Colonic mucosa (tissue), 4 donors: ENCODE data around the gene DPEP2. TPM values are rescaled to one million over a fixed set of nuclear protein-coding genes. Genes with fewer than 3 reads are reported as not detected.

Experiments
- DNase-seq: peaks from one replicate; pipeline ENCODE4 v3.0.0-alpha.2; 2020
- H3K27ac ChIP-seq: fragments of 200-600 bp; one replicate; pipeline ENCODE4 v1.8.0; 2021
- H3K27me3 ChIP-seq: fragments of 200-600 bp; one replicate; pipeline ENCODE4 v1.8.0; 2021
- H3K36me3 ChIP-seq: fragments of 200-600 bp; one replicate; pipeline ENCODE4 v1.8.0; 2021
- H3K4me1 ChIP-seq: fragments of 200-600 bp; one replicate; pipeline ENCODE4 v1.8.0; 2021; ENCODE audit warnings: mild to moderate bottlenecking
- H3K4me3 ChIP-seq: fragments of 200-600 bp; one replicate; pipeline ENCODE4 v1.8.0; 2021
- H3K9ac ChIP-seq, 2 donors: one replicate each; pipeline ENCODE4 v1.7.0; 2013; ENCODE audit warnings: control low read depth in 2 of 2, low read depth in 2 of 2, low read length in 2 of 2
- H3K9me3 ChIP-seq: fragments of 200-600 bp; one replicate; pipeline ENCODE4 v1.8.0; 2021
- intact Hi-C: fragments of 100-400 bp; cut with DNase I; formaldehyde crosslinking; loops from one replicate; pipeline ENCODE4 v1.14.1; 2022
- total RNA-seq, 2 donors: library from RNA; stranded (reverse); fragmentation: NEBNext Ultra II Directional in 1 of 2; extraction: Animal tissue kit (Norgen Biotek cat#: 25700) in 1 of 2; gene quantifications; one replicate each; pipeline ENCODE4 v1.2.1, GENCODE V29; 2021
- TF ChIP-seq, protein P1 (sequence below): fragments of 200-600 bp; IDR thresholded peaks from one replicate; pipeline ENCODE4 v1.8.0; 2022; ENCODE audit warnings: antibody characterized with exemption, mild to moderate bottlenecking
- donor health status: healthy.
- donor health status: DM: no; HTN: no; CAD: no.
- donor health status: DM: no; HTN: no; CAD: no.

DPEP2 gene
- total RNA-seq, 2 donors from 2014 or later: 0.88 to 0.96 TPM

DNA sequence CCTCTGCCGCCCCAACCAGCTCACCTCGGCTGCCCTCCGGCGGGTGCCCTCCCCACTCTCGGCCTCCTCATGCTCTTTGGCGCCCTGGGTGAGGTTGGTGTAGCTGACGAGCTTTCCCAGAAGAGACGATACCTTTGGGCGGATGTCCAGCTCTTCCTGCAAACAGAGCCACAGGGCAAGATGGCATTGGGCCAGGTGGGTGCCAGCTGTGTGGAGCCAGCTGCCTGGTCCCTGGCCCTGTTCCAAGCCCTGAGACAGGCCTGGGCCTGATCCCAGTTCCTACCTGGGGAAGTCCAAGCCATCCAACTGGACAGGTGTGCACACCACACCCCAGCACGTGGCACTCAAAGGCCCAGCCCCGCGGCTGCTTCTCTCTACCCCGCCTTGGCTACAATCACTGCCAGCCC is 37.7 kb downstream of the DPEP2 start:
- no peak overlapping the region for H3K9ac ChIP-seq

DNA sequence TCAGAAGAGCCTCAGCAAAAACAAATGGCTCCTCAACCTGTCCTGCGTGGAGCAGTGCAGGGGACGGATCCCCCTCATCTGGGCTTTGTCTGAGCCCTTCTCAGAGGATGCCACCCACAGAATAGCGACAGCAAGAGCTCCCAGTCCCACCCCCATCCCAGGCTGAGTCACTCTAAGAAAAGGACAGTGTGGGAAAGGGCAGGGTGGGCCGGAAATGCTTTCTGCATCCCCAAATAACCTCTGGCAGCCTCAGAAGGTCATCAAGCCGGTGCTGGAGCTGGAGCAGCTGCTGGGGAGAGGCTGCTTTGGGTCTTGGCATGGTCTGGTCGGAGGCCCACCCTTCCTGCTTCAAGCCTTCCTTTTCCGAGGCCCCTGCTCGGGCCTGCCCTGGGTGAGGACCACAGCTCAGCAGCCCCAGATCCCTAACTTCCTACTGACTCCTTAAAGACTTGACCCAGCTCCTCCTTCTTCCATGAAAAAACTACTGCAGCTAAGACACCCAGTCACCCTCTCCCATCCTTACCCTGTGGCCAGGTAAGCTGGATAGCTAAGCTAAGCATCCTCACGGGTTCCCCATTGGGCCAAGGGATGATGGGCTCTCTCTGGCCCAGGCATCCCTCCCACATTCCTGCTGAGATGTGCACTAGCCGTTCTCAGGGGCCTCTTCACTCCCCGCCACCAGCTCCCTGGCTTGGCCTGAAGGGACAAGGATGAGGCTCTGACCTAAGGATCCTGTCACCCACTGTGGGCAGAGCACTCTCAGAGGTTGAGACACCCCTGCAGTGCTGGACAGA is 39.6 kb downstream of the DPEP2 start:
- Histone ChIP-seq H3K36me3 (no peaks in the 10 kb centered on the region), H3K9ac (peak overlapping the region; percentile 12 to 59), H3K4me1 (no peaks in the 10 kb centered on the region), H3K27ac (no peak overlapping the region), H3K4me3 (no peak overlapping the region), H3K27me3 (no peaks in the 10 kb centered on the region), H3K9me3 (no peaks in the 10 kb centered on the region)
- no peak for DNase-seq
- intact Hi-C loops: no loop called here
- TF ChIP-seq, protein P1, sequence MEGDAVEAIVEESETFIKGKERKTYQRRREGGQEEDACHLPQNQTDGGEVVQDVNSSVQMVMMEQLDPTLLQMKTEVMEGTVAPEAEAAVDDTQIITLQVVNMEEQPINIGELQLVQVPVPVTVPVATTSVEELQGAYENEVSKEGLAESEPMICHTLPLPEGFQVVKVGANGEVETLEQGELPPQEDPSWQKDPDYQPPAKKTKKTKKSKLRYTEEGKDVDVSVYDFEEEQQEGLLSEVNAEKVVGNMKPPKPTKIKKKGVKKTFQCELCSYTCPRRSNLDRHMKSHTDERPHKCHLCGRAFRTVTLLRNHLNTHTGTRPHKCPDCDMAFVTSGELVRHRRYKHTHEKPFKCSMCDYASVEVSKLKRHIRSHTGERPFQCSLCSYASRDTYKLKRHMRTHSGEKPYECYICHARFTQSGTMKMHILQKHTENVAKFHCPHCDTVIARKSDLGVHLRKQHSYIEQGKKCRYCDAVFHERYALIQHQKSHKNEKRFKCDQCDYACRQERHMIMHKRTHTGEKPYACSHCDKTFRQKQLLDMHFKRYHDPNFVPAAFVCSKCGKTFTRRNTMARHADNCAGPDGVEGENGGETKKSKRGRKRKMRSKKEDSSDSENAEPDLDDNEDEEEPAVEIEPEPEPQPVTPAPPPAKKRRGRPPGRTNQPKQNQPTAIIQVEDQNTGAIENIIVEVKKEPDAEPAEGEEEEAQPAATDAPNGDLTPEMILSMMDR: no peak

More for the DNA sequence above, 37.7 kb downstream of the DPEP2 start:
- TF ChIP-seq, protein P1: no peak
- no peaks in the 10 kb centered on the region for H3K9me3 ChIP-seq
- no peaks in the 10 kb centered on the region for H3K36me3 ChIP-seq
- H3K27me3 ChIP-seq: no peaks in the 10 kb centered on the region
- DNase-seq: peak; percentile 89
- no peak overlapping the region for H3K27ac ChIP-seq
- H3K4me1 ChIP-seq: peaks cover 2% of the 10 kb centered on the region
- H3K4me3 ChIP-seq: no peak overlapping the region
- intact Hi-C loops: no loop called here

DNA sequence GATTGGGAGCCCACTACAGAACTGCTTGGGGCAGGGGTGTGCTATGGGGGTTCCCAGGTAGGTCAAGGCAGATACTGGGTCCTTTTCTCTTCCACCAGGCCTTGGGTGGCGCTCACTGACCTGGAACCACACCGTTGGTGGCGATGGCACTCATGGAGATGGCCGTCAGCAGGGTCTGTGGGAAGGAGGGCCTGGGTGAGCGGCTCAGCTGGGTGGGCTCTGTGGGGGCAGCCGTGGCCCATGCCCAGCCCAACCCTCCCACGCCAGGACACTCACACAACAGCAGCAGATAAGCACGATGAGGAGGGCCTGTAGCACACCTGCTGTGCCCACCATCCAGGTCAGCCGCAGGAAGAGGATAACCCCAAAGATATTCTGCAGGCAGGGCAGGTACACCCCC is 41.7 kb downstream of the DPEP2 start:
- no peaks in the 10 kb centered on the region for H3K36me3 ChIP-seq
- TF ChIP-seq, protein P1: no peak
- no peaks in the 10 kb centered on the region for H3K27me3 ChIP-seq
- H3K4me3 ChIP-seq: no peak overlapping the region
- intact Hi-C loops: no loop called here
- H3K9ac ChIP-seq: no peak overlapping the region
- DNase-seq: no peak
- H3K9me3 ChIP-seq: no peaks in the 10 kb centered on the region
- H3K4me1 ChIP-seq: no peaks in the 10 kb centered on the region
- H3K27ac ChIP-seq: no peak overlapping the region

DNA sequence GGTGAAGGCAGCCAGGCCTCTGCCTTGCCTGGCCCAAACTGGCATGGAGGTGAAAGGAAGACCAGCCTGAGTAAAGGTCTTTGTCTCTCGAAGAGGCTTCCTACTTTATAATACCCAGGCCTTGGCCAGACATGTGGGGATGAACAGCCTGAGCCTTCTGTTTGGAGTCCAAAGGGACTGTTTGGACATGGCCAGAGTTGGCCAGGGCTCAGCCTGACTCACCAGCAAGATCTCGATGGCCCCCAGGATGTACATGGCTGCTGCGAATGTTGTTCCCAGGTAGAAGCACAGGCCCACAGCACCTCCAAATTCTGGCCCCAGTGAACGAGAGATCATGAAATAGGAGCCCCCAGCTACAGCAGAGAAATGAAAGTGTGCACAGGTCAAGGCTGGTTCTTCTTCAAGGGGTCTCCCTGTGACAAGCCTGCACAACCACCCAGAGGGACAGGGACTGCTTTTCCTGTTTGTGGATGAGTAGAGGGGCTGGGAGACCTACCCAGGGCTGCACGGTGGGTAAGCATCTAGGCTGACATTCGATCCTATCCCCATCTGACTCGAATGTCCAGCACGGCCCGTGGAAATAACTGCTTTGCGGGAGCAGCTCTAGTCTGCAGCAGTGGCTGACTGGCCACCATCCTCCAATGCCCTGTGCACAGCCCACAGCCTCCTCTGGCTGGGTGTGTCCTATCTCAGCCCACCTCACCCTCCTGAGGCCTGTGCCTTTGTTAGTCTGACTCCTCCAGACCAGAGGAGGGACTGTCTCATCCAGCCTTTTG is 44.7 kb downstream of the DPEP2 start:
- no peaks in the 10 kb centered on the region for H3K36me3 ChIP-seq
- H3K4me3 ChIP-seq: no peak overlapping the region
- H3K27ac ChIP-seq: no peak overlapping the region
- TF ChIP-seq, protein P1: no peak
- H3K4me1 ChIP-seq: no peaks in the 10 kb centered on the region
- H3K9me3 ChIP-seq: no peaks in the 10 kb centered on the region
- DNase-seq: no peak
- H3K9ac ChIP-seq: no peak overlapping the region
- H3K27me3 ChIP-seq: no peaks in the 10 kb centered on the region
- intact Hi-C loops: no loop called here

DNA sequence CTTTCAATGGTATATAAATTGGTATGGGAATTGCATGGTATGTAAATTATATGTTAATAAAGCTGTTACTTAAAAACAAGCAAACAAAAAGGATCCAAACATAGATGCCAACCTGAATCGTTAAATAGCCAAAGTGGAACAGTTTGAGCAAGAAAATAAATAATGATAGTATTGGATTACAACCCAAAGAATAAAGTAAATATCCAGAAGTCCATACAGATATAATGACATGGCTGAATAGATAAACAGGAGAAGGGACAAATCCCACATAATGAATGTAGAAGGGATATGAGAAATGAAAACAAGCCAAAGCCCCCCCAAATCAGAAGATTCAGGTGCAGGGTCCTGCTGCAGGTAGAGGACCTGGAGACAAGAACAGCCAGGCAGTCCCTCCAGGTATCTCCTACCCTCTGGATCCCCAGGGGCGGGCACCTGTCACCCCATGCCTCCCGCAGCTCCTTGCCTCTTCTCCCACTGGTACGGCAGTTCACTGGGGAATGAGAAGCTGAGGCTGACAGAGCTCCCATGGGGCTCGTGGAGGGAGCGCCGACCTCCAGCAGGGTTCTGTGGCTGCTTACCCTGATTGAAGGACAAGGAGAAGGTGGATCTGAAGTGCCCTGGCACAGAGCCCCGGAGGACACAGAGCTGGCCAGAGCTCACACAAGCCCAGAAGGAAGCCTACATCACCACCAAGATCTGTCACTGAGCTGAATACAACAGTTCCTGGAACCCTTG is 45.5 kb downstream of the DPEP2 start:
- DNase-seq: no peak
- intact Hi-C loops: no loop called here
- Histone ChIP-seq H3K27me3 (no peaks in the 10 kb centered on the region), H3K4me1 (no peaks in the 10 kb centered on the region), H3K27ac (no peak overlapping the region), H3K9me3 (no peaks in the 10 kb centered on the region), H3K9ac (no peak overlapping the region), H3K4me3 (no peak overlapping the region), H3K36me3 (no peaks in the 10 kb centered on the region)
- TF ChIP-seq, protein P1: no peak
